Naive thymus-derived CD8-positive, alpha-beta T cell (primary cell): Measurements from ENCODE around the gene OSTM1. TPM values are rescaled to one million over a fixed set of nuclear protein-coding genes. Genes with fewer than 3 reads are reported as not detected.

ENCODE experiments used
- ATAC-seq, 2 donors: fragments of 150-1000 bp; cut with Tn5 transposase in 1 of 2; sonication (Bioruptor Pico), chemical (Tn5 transposase) in 1 of 2; 1 replicate in 1 of 2; 2 replicates in 1 of 2; pipeline ENCODE4 v1.10.0; 2021; ENCODE audit warnings: mild to moderate bottlenecking in 2 of 2, moderate library complexity in 2 of 2
- POLR2A ChIA-PET: fragments of 350-600 bp; sonication (Branson Sonifier 250); formaldehyde crosslinking; loops from one replicate; lab custom pipeline; 2021; ENCODE audit warnings: antibody characterized with exemption; lab: Charles Lee
- DNase-seq, 10 donors: peaks; one replicate each; pipeline versions ENCODE4 v3.0.0 to v3.0.0-alpha.2; 2020 to 2022
- H3K27ac Mint-ChIP-seq, 10 donors: one replicate each; pipeline ENCODE4 v1.8.0; 2020 to 2022; ENCODE audit warnings: mild to moderate bottlenecking in 10 of 10, mixed read lengths in 10 of 10, moderate library complexity in 4 of 10, inconsistent platforms in 1 of 10
- H3K27me3 Mint-ChIP-seq, 5 donors: one replicate each; pipeline ENCODE4 v1.8.0; 2021 to 2022; ENCODE audit warnings: mixed read lengths in 5 of 5
- H3K36me3 Mint-ChIP-seq, 3 donors: one replicate each; pipeline ENCODE4 v1.8.0; 2020 to 2022; ENCODE audit warnings: mixed read lengths in 3 of 3, mild to moderate bottlenecking in 2 of 3, inconsistent platforms in 1 of 3
- H3K4me1 Mint-ChIP-seq, 4 donors: one replicate each; pipeline ENCODE4 v1.8.0; 2021 to 2022; ENCODE audit warnings: mixed read lengths in 4 of 4
- H3K4me3 Mint-ChIP-seq, 10 donors: one replicate each; pipeline ENCODE4 v1.8.0; 2020 to 2022; ENCODE audit warnings: mild to moderate bottlenecking in 10 of 10, mixed read lengths in 10 of 10, moderate library complexity in 6 of 10, inconsistent platforms in 1 of 10
- H3K9me3 Mint-ChIP-seq, 9 donors: one replicate each; pipeline ENCODE4 v1.8.0; 2020 to 2022; ENCODE audit warnings: mixed read lengths in 9 of 9, mild to moderate bottlenecking in 3 of 9, inconsistent platforms in 1 of 9, moderate library complexity in 1 of 9
- polyA plus RNA-seq, 3 donors: library from polyadenylated mRNA; unstranded; fragments of 300-500 nt; fragmentation: Illumina TruSeq; gene quantifications; one replicate each; pipeline ENCODE4 v1.2.3, GENCODE V29; 2021
- total RNA-seq, 8 experiments: library from RNA in 2 of 8; stranded (reverse) in 2 of 8; gene quantifications; one replicate each; pipeline ENCODE4 v1.2.3 and lab custom pipeline; 2021 to 2026

The OSTM1 gene, protein sequence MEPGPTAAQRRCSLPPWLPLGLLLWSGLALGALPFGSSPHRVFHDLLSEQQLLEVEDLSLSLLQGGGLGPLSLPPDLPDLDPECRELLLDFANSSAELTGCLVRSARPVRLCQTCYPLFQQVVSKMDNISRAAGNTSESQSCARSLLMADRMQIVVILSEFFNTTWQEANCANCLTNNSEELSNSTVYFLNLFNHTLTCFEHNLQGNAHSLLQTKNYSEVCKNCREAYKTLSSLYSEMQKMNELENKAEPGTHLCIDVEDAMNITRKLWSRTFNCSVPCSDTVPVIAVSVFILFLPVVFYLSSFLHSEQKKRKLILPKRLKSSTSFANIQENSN
- 10 to 100 TPM; 40.8 to 42.9 TPM for total RNA-seq
- polyA plus RNA-seq: 10 to 100 TPM; 34.1 to 49.6 (median 40.3) TPM
- 38.5 to 62.1 (median 45.5) reads per million in 6 experiments for total RNA-seq (lab: John Stamatoyannopoulos, UW)

DNA sequence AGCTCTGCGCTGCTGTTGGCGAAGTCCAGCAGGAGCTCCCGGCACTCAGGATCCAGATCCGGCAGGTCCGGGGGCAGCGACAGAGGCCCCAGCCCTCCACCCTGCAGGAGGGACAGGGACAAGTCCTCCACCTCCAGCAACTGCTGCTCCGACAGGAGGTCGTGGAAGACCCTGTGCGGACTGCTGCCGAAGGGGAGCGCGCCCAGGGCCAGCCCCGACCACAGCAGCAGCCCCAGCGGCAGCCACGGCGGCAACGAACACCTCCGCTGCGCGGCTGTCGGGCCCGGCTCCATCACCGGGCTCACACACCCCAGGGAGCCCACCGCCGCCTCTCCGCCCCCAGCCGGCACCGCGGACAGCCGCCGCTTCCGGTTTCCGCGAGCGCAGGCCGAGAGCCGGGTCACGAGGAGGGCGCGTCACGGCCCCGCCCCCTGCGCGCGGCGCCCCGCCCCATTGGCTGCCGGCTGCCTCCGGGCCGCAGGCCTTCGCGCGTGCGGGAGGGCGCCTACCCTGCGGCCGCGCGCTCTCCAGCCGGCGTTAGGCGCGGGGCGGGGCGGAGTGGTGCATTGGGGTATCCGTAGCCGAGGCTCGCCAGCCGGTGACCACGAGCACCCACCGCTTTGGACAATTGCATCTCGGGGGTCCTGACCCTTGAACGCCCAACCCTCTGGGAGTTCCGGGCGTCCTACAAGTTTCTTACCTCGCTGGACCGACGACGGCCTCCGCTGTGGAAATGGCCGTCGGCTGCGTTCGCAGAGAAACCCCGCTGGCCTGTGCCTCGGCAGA, at the start of gene OSTM1:
Gene OSTM1, minus strand, starts transcription at position 383 of the 786 bp plus-strand sequence. Its CDS starts 90 bp downstream, at position 293.
- H3K27ac Mint-ChIP-seq: peak within 1 kb of the TSS; percentile 81 to 96 (median 94)
- no peaks in the 10 kb centered on the region for H3K9me3 Mint-ChIP-seq
- ATAC-seq (peak; percentile 93 to 94), DNase-seq (peak; percentile 88 to 97 (median 94))
- peak within 1 kb of the TSS; percentile 80 to 95 (median 88) for H3K4me3 Mint-ChIP-seq
- H3K36me3 Mint-ChIP-seq: no peaks in the 10 kb centered on the region
- H3K27me3 Mint-ChIP-seq: peaks cover 0 to 1% (median 0%) of the 10 kb centered on the region in 5 donors
- POLR2A ChIA-PET: interaction anchor here (0.6 to 1.5 kb wide), 3 partner anchors 11 to 186 kb away, joined by 3 to 5 read pairs (median 4); partner anchors contain the start of gene SNX3
- peaks cover 13 to 40% (median 23%) of the 10 kb centered on the region in 4 donors for H3K4me1 Mint-ChIP-seq

GRCh38 chr6:108123946-108124345, 49.4 kb upstream of the OSTM1 start:
- peaks cover 0 to 8% (median 6%) of the 10 kb centered on the region in 3 donors for H3K36me3 Mint-ChIP-seq
- peaks cover 7 to 15% (median 10%) of the 10 kb centered on the region in 4 donors for H3K4me1 Mint-ChIP-seq
- ATAC-seq: no peak
- H3K27me3 Mint-ChIP-seq: peaks cover 47 to 92% (median 79%) of the 10 kb centered on the region in 5 donors
- no peaks in the 10 kb centered on the region for H3K9me3 Mint-ChIP-seq
- POLR2A ChIA-PET: no interaction called here
- no peak for DNase-seq
- H3K27ac Mint-ChIP-seq: no peak overlapping the region
- no peak overlapping the region for H3K4me3 Mint-ChIP-seq

DNA sequence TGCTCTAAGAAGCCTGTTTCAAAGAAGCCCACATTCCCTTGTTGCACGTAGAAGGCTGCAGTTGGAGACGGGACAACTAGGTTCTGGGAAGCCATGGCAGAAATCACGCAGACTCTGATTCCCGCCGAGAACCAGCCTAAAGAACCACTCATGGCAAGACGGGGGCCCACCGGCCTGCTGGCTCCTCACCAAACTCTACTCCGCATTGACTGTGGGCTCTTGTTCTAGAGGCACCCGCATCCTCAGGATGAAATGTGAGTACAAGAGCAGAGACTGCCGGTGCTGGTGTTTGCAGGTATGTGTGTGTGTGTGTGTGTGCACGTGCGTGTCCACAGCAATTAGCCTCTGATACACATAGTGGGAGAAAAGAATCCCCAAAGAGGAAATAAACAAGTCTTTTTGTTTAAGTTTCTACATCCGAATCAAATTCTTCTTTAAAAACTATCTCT, 49.0 kb upstream of the OSTM1 start:
- Mint-ChIP-seq H3K4me1 (peaks cover 9 to 19% (median 14%) of the 10 kb centered on the region in 4 donors), H3K27me3 (peaks cover 46 to 92% (median 80%) of the 10 kb centered on the region in 5 donors), H3K9me3 (no peaks in the 10 kb centered on the region), H3K27ac (peak overlapping the region in 1 of 10 donors; percentile 26), H3K4me3 (no peak overlapping the region), H3K36me3 (peaks cover 0 to 8% (median 6%) of the 10 kb centered on the region in 3 donors)
- POLR2A ChIA-PET: no interaction called here
- ATAC-seq (no peak), DNase-seq (no peak)

GRCh38 chr6:108121612-108122011, 47.1 kb upstream of the OSTM1 start:
- no peak for ATAC-seq
- H3K36me3 Mint-ChIP-seq: peaks cover 0 to 11% (median 10%) of the 10 kb centered on the region in 3 donors
- POLR2A ChIA-PET: no interaction called here
- no peak for DNase-seq
- H3K4me1 Mint-ChIP-seq: peaks cover 17 to 28% (median 24%) of the 10 kb centered on the region in 4 donors
- H3K9me3 Mint-ChIP-seq: no peaks in the 10 kb centered on the region
- peak overlapping the region in 6 of 10 donors; percentile 2 to 55 (median 36) for H3K4me3 Mint-ChIP-seq
- peaks cover 49 to 95% (median 75%) of the 10 kb centered on the region in 5 donors for H3K27me3 Mint-ChIP-seq
- H3K27ac Mint-ChIP-seq: peak overlapping the region in 2 of 10 donors; percentile 51 to 79

DNA sequence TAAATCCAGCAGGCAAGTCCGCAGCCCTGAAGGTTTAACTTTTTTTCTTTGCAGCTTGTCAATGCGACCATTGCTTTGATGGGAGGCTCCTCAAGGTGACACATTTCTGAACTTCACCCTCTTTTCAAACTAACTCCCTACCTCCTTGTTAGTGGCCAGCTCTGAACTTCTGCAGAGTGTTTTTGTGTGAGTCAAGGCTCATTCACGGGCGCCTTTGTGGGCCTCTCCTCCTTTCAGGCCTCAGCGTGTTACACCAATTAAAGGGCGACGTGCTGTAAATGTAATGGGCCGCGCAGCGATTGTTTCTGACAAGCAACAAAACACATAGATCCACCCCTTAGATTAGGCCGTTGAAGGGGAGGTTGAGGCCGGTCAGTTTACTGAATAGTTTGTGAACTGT, 45.8 kb upstream of the OSTM1 start:
- Mint-ChIP-seq H3K4me3 (peak overlapping the region in 9 of 10 donors; percentile 18 to 67 (median 33)), H3K9me3 (no peaks in the 10 kb centered on the region), H3K27ac (no peak overlapping the region), H3K27me3 (peaks cover 42 to 95% (median 74%) of the 10 kb centered on the region in 5 donors), H3K4me1 (peaks cover 24 to 37% (median 35%) of the 10 kb centered on the region in 4 donors), H3K36me3 (peaks cover 0 to 11% (median 5%) of the 10 kb centered on the region in 3 donors)
- POLR2A ChIA-PET: no interaction called here
- DNase-seq (no peak), ATAC-seq (no peak)

- peaks cover 0 to 11% (median 5%) of the 10 kb centered on the region in 3 donors for H3K36me3 Mint-ChIP-seq
- DNase-seq (no peak), ATAC-seq (no peak)
- peaks cover 46 to 95% (median 75%) of the 10 kb centered on the region in 5 donors for H3K27me3 Mint-ChIP-seq
- H3K27ac Mint-ChIP-seq: no peak overlapping the region
- peaks cover 28 to 42% (median 40%) of the 10 kb centered on the region in 4 donors for H3K4me1 Mint-ChIP-seq
- POLR2A ChIA-PET: no interaction called here
- no peaks in the 10 kb centered on the region for H3K9me3 Mint-ChIP-seq
- peak overlapping the region in 7 of 10 donors; percentile 81 to 98 (median 96) for H3K4me3 Mint-ChIP-seq
Observed at GRCh38 chr6:108119769-108120141, 45.2 kb upstream of the OSTM1 start.

- Mint-ChIP-seq H3K4me1 (peaks cover 31 to 49% (median 47%) of the 10 kb centered on the region in 4 donors), H3K9me3 (no peaks in the 10 kb centered on the region), H3K27me3 (peaks cover 47 to 95% (median 75%) of the 10 kb centered on the region in 5 donors), H3K4me3 (peak overlapping the region; percentile 81 to 98 (median 93)), H3K27ac (peak overlapping the region in 2 of 10 donors; percentile 66 to 74), H3K36me3 (peaks cover 0 to 11% (median 5%) of the 10 kb centered on the region in 3 donors)
- ATAC-seq (peak; percentile 18 to 45), DNase-seq (peak in 1 of 10 donors; percentile 19)
- POLR2A ChIA-PET: interaction anchor here (0.6 kb wide), 1 partner anchor 171 kb away, joined by 5 read pairs; no protein-coding TSS in a partner anchor
Observed at GRCh38 chr6:108118810-108119768, 44.5 kb upstream of the OSTM1 start.

DNA sequence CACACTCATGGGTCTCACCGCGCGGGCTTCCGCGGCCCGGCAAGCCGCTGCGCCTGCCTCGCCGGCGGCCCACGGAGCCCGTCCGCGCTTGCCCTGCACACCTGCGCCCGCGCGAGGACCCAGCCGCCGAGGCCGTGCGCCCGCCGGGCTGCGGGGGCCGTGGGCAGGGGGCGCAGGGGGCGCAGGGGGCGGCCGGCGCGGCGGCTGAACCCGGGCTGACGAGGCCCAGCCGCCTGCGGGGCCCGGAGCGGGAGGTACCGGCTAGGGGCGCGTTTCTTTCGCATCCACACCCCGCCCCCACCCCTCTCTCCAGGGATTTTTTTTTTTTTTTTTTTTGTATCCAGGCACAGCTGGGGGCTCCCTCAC, 43.8 kb upstream of the OSTM1 start:
- ATAC-seq (peak; percentile 35 to 42), DNase-seq (no peak)
- peaks cover 33 to 57% (median 50%) of the 10 kb centered on the region in 4 donors for H3K4me1 Mint-ChIP-seq
- POLR2A ChIA-PET: interaction anchor here (0.6 kb wide), 1 partner anchor 170 kb away, joined by 5 read pairs; no protein-coding TSS in a partner anchor
- peak overlapping the region in 1 of 10 donors; percentile 66 for H3K27ac Mint-ChIP-seq
- H3K36me3 Mint-ChIP-seq: peaks cover 0 to 11% (median 5%) of the 10 kb centered on the region in 3 donors
- H3K9me3 Mint-ChIP-seq: no peaks in the 10 kb centered on the region
- peak overlapping the region; percentile 81 to 100 (median 94) for H3K4me3 Mint-ChIP-seq
- H3K27me3 Mint-ChIP-seq: peaks cover 48 to 95% (median 73%) of the 10 kb centered on the region in 5 donors

- DNase-seq (peak in 2 of 10 donors; percentile 21 to 27), ATAC-seq (peak; percentile 44 to 50)
- Mint-ChIP-seq H3K9me3 (no peaks in the 10 kb centered on the region), H3K4me1 (peaks cover 34 to 60% (median 49%) of the 10 kb centered on the region in 4 donors), H3K27me3 (peaks cover 49 to 95% (median 73%) of the 10 kb centered on the region in 5 donors), H3K36me3 (peaks cover 0 to 11% (median 5%) of the 10 kb centered on the region in 3 donors), H3K4me3 (peak overlapping the region; percentile 78 to 100 (median 89)), H3K27ac (peak overlapping the region in 3 of 10 donors; percentile 17 to 43 (median 24))
- POLR2A ChIA-PET: no interaction called here
Observed at GRCh38 chr6:108117427-108118358, 43.2 kb upstream of the OSTM1 start.

DNA sequence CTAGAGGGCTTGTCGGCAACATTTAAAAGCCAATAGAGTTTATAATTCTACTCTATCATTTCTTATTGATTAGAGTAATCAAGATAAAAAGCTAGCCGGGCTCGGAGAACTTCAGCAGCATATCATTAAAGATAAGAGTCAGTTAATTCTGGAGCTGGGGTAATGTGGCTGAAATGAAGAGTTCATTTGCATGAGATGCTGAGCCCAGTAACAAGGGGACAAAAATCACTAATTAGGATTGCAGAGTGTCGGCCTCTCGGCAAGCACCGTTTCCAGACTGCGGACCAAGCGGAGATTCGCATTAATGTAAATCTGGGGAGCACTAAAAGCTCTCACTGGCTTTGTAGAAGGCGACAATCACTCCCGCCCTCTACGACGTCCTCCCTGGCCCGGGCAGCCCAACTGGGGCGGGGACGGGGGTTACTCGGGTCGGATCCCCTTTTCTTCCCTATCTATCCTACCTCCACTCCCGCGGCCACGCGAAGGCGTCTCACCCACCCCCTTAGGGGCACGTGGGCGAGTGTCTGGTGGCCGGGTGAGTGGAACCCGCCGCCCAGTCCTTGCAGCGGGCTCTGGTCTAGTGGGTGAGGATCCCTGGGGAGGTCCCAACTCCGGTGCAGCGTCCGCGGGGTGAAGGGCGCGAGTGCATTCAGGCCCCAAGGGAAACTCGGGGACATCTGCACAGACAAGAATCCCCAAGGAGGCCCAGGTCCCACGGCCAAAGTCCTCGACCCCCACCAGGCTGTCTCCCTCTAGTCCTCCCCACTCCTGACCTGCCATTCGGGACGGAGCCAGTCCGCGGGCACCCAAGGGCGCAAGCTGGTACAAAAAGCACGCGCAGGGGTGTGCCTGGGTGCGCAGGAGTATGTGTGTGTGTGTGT, 42.2 kb upstream of the OSTM1 start:
- no peak for ATAC-seq
- POLR2A ChIA-PET: no interaction called here
- no peaks in the 10 kb centered on the region for H3K9me3 Mint-ChIP-seq

More for the DNA sequence above, 42.2 kb upstream of the OSTM1 start:
- H3K36me3 Mint-ChIP-seq: peaks cover 0 to 11% (median 5%) of the 10 kb centered on the region in 3 donors
- peak overlapping the region in 1 of 10 donors; percentile 24 for H3K27ac Mint-ChIP-seq
- H3K4me1 Mint-ChIP-seq: peaks cover 34 to 60% (median 49%) of the 10 kb centered on the region in 4 donors
- no peak for DNase-seq
- peak overlapping the region; percentile 78 to 100 (median 89) for H3K4me3 Mint-ChIP-seq
- H3K27me3 Mint-ChIP-seq: peaks cover 49 to 95% (median 75%) of the 10 kb centered on the region in 5 donors
